ENCODE measurements around the gene ETS1.

Gene ETS1

GRCh38 chr11:128421577-128422330 lies 165.6 kb downstream of the ETS1 start:
- no peak for DNase-seq

GRCh38 chr11:128420951-128421350 lies 166.4 kb downstream of the ETS1 start:
- DNase-seq = no peak

DNA sequence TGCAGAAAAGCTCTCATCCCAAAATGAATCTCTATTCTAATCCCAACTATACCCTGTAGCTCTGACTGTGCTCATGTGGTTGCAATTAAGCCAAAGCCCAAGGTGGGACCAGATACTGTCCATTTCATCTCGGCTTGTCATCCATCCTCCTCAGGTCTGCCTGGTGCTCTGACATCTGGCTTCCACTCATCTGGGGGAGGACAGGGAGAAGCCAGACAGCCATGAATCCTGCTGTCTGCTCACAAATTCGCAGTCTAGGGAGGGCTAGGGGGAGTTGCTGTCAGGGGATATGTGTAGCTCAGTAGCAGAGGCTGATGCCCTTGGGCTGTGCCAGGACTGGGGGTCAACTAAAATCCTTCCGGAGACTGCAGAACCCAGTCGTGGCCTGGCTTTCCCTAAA lies 167.1 kb downstream of the ETS1 start:
- DNase-seq = no peak

DNA sequence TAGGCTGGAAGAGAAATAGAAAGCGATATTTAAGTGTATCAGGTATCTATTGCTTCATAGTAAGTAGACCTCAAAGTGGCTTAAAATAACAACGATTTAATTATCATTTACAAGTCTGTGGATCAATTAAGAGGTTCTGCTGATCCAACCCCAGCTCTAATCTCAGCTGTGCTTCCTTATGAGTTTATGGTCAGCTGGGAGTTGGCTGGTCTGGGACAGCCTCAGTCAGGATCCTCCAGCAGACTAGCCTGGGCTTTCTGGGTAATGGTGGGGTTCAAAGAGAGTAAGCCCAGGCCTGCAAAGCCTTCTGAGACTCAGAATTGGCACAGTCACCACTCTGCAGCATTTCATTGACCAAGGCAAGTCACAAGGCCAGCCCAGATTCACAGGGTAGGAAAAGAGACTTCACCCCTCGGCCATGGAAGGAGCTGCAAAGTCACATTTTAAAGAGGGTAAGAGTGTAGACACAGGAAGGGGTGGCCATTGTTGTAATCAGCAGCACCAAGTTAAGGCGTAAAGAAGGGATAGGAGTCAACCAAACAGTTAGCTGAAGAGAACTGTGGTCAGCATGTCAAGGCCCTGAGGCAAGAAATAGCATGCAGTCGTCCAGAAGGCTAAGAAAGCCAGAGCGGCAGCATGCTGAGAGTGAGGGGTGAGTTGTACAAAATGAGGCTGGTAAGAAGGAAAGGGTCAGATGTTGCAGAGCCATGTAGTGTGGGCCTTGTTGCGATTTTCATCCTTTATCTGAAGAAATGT lies 168.2 kb downstream of the ETS1 start:
- no peak for DNase-seq

DNA sequence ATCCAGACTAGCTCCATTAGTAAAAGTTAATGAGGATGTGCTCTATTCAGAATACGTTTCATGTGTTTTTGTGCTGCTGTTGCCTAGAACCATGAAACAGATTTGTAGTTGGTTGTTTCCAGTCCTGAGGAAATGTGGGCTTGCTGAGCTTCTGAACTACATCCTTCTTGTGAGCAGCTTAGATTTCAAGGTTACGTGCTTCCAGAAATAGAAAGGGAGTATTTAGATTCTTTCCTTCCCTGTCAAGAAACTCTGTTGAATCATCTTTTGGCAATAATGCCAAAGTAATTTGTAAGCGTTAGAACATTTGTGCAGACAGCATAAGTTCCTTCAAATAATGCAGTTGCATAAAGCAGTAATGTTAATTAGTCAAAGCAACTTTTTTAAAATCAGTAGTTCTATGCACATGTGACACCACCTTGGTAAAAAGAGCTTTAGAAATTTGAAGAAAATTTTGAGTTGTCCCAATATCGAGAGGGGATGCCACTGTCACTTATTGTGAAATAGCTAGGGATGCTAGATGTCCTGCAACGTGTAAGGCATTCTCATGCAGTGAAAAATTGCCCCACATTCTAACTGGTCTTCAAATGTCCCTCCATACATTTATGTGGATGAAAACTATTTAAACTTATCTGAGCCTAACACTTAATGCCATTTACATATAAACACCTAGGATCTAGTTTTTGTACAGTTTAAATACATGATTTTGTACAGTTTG lies 169.6 kb downstream of the ETS1 start:
- no peak for DNase-seq

- no peak for DNase-seq
Measured at GRCh38 chr11:128416976-128417375, 170.4 kb downstream of the ETS1 start.

GRCh38 chr11:128415539-128415938 lies 171.8 kb downstream of the ETS1 start:
- no peak for DNase-seq

DNA sequence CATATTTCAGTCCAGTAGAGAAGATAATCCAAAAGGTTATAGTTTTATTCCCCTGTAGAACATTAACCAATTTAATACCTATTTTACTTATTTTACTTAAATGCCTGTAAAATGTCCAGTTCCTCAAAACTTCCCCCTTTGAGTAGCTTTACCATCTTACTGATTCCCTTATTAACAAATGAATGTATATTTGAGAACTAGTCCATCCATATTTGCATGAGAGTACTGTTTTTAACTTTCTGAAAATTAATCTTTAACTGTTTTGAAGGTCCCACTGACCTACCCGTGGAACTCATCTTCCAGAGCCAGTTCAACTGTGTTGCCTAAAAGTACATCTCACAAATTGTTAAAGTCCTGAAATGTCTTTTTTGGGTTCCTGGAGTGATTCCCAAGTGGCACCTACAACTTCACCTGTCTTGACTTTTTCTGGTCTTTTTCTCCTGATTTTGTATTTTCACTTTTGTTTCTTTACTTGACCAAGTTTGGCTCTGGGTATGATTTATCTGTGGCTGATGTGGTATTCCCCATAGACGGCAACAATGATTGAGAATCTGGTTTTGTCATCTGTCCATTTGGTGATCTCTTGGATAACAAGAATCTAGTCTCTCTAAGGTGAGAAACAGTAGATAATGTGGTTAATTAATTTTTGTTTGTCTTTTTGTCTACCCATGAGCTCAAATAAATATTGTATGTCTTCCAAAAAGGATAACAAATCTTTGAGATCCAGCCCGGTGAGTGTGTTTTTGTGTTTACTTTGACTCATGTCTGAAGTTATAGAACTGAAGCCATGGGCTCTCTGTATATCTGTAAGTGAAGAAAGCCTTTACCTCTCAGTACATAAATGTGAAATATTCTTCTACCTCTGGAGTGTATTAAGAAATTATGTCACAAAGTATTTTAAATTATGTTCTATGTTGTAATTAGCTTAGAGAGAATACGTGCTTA lies 174.2 kb downstream of the ETS1 start:
- DNase-seq = no peak

GRCh38 chr11:128411812-128412211 lies 175.5 kb downstream of the ETS1 start:
- DNase-seq = no peak

GRCh38 chr11:128411150-128411549 lies 176.2 kb downstream of the ETS1 start:
- no peak for DNase-seq

DNA sequence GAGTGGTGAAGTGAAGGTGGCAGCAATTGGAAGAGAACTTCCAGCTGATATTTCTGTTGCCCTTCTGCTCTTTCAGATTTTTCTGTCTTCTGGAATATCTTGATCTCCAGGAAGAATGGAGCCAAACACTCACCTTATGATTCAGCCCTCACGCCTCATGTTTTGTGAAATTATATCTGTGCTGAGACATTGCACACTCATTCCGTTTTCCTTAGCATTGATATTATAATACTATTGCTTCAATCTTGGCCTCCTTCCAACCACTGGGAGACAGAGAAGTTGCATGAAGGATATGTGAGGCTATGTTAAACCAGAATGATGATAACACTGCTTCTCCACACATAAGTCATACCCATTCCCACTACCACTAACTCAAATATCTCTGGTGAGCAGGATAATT lies 177.9 kb downstream of the ETS1 start:
- no peak for DNase-seq

Data from stimulated activated naive CD4-positive, alpha-beta T cell treated with Interleukin-2 at 50 U/mL for 16 hours (primary cell).